SU-DHL-6 (cell line): ENCODE results near the gene DSG3.

ENCODE experiments used
- CTCF ChIP-seq: fragments of 200-600 bp; sonication (generic); IDR thresholded peaks from one replicate; pipeline ENCODE4 v1.5.1; 2017; ENCODE audit warnings: antibody characterized with exemption, mild to moderate bottlenecking, low read length, moderate library complexity; ENCODE audit not compliant: insufficient read depth, poor library complexity, severe bottlenecking
- EZH2phosphoT487 ChIP-seq: fragments of 200-600 bp; sonication (generic), shearing (Covaris generic); conservative IDR thresholded peaks from 2 replicates; pipeline ENCODE4 v1.6.1; 2018; ENCODE audit warnings: mild to moderate bottlenecking, antibody characterized with exemption, low read length, moderate library complexity, mixed read lengths

- TF ChIP-seq CTCF (no peak), EZH2phosphoT487 (no peak)
These were observed 31.1 kb downstream of the DSG3 start for GRCh38 chr18:31478688-31479087.
